Activated CD8-positive, alpha-beta T cell treated with anti-CD3 and anti-CD28 coated beads for 36 hours (primary cell): Measurements from ENCODE around the gene PKNOX2. TPM values are rescaled to one million over a fixed set of nuclear protein-coding genes. Genes with fewer than 3 reads are reported as not detected.

Source experiments
- ATAC-seq: fragments of 200-7000 bp; cut with Tn5 transposase; one replicate; pipeline ENCODE4 v1.10.0; 2021; ENCODE audit warnings: mild to moderate bottlenecking, moderate library complexity
- CTCF ChIA-PET: fragments of 350-600 bp; sonication (Branson Sonifier 250); formaldehyde crosslinking; loops from one replicate; lab custom pipeline; 2021; ENCODE audit warnings: antibody characterized with exemption; lab: Charles Lee
- POLR2A ChIA-PET: fragments of 350-600 bp; sonication (Branson Sonifier 250); formaldehyde crosslinking; loops from one replicate; lab custom pipeline; 2021; ENCODE audit warnings: antibody characterized with exemption; lab: Charles Lee
- DNase-seq: peaks from one replicate; pipeline ENCODE4 v3.0.0-alpha.2; 2020
- H3K27ac Mint-ChIP-seq: one replicate; pipeline ENCODE4 v1.8.0; 2021; ENCODE audit warnings: mild to moderate bottlenecking, mixed read lengths
- H3K27me3 Mint-ChIP-seq: one replicate; pipeline ENCODE4 v1.8.0; 2021; ENCODE audit warnings: mixed read lengths
- H3K36me3 Mint-ChIP-seq: one replicate; pipeline ENCODE4 v1.8.0; 2021; ENCODE audit warnings: low read depth, mixed read lengths
- H3K4me1 Mint-ChIP-seq: one replicate; pipeline ENCODE4 v1.8.0; 2021; ENCODE audit warnings: low read depth, mixed read lengths
- H3K4me3 Mint-ChIP-seq: one replicate; pipeline ENCODE4 v1.8.0; 2021; ENCODE audit warnings: mild to moderate bottlenecking, moderate library complexity, mixed read lengths
- H3K9me3 Mint-ChIP-seq: one replicate; pipeline ENCODE4 v1.8.0; 2021; ENCODE audit warnings: mixed read lengths
- CTCF ChIP-seq: fragments of 200-600 bp; IDR thresholded peaks from one replicate; pipeline ENCODE4 v1.8.0; 2022; ENCODE audit warnings: antibody characterized with exemption, mild to moderate bottlenecking
- intact Hi-C: fragments of 100-400 bp; cut with micrococcal nuclease; formaldehyde crosslinking; loops from one replicate; pipeline ENCODE4 v1.10.0; 2022
- total RNA-seq, 2 experiments: library from RNA; stranded (reverse); gene quantifications; one replicate each; pipeline ENCODE4 v1.2.3, GENCODE V29; 2021

The PKNOX2 gene
- total RNA-seq, 2 experiments from 2014 or later = not detected

GRCh38 chr11:125280646-125281045 is 116.1 kb downstream of the PKNOX2 start:
- Mint-ChIP-seq H3K4me1 (no peaks in the 10 kb centered on the region), H3K27me3 (no peaks in the 10 kb centered on the region)
- ATAC-seq = no peak

GRCh38 chr11:125281831-125282595 is 117.5 kb downstream of the PKNOX2 start:
- CTCF ChIA-PET = no interaction called here
- Mint-ChIP-seq H3K27ac (no peak overlapping the region), H3K36me3 (no peaks in the 10 kb centered on the region), H3K9me3 (no peaks in the 10 kb centered on the region), H3K4me1 (no peaks in the 10 kb centered on the region), H3K27me3 (no peaks in the 10 kb centered on the region), H3K4me3 (no peak overlapping the region)
- intact Hi-C loops = no loop called here
- no peak for TF ChIP-seq CTCF
- POLR2A ChIA-PET = no interaction called here
- peak; percentile 30 for ATAC-seq
- DNase-seq = no peak

More at GRCh38 chr11:125280646-125281045, 116.1 kb downstream of the PKNOX2 start:
- intact Hi-C loops = no loop called here
- no peak overlapping the region for H3K27ac Mint-ChIP-seq
- ChIA-PET CTCF (no interaction called here), POLR2A (no interaction called here)
- TF ChIP-seq CTCF = no peak
- H3K9me3 Mint-ChIP-seq = no peaks in the 10 kb centered on the region
- no peak overlapping the region for H3K4me3 Mint-ChIP-seq
- no peaks in the 10 kb centered on the region for H3K36me3 Mint-ChIP-seq
- DNase-seq = no peak

- ChIA-PET CTCF (no interaction called here), POLR2A (no interaction called here)
- Mint-ChIP-seq H3K27me3 (no peaks in the 10 kb centered on the region), H3K27ac (no peak overlapping the region), H3K4me1 (no peaks in the 10 kb centered on the region), H3K4me3 (no peak overlapping the region), H3K36me3 (no peaks in the 10 kb centered on the region), H3K9me3 (no peaks in the 10 kb centered on the region)
- intact Hi-C loops = no loop called here
- TF ChIP-seq CTCF = no peak
- ATAC-seq = no peak
- no peak for DNase-seq
These were observed 118.0 kb downstream of the PKNOX2 start for GRCh38 chr11:125282596-125282914.

- Mint-ChIP-seq H3K4me1 (no peaks in the 10 kb centered on the region), H3K9me3 (no peaks in the 10 kb centered on the region), H3K27ac (no peak overlapping the region), H3K36me3 (no peaks in the 10 kb centered on the region), H3K4me3 (no peak overlapping the region), H3K27me3 (no peaks in the 10 kb centered on the region)
- POLR2A ChIA-PET = interaction anchor here (0.6 kb wide), 1 partner anchor 1077 kb away, joined by 3 read pairs; no protein-coding TSS in a partner anchor
- no peak for ATAC-seq
- intact Hi-C loops = no loop called here
- TF ChIP-seq CTCF = no peak
- CTCF ChIA-PET = no interaction called here
- DNase-seq = no peak
These were observed 119.8 kb downstream of the PKNOX2 start for GRCh38 chr11:125284245-125284850.

- H3K4me3 Mint-ChIP-seq = no peak overlapping the region
- no peaks in the 10 kb centered on the region for H3K36me3 Mint-ChIP-seq
- H3K9me3 Mint-ChIP-seq = no peaks in the 10 kb centered on the region
- DNase-seq (no peak), ATAC-seq (no peak)
- CTCF ChIA-PET = no interaction called here
- intact Hi-C loops = no loop called here
- POLR2A ChIA-PET = no interaction called here
- H3K27me3 Mint-ChIP-seq = no peaks in the 10 kb centered on the region
- H3K27ac Mint-ChIP-seq = no peak overlapping the region
- H3K4me1 Mint-ChIP-seq = no peaks in the 10 kb centered on the region
- no peak for TF ChIP-seq CTCF
These were observed 121.3 kb downstream of the PKNOX2 start for GRCh38 chr11:125285844-125286243.
